Kidney glomerular epithelial cell (primary cell): ENCODE results near the gene ASXL2.
"Not testable (repeated sequence)": the region's sequence is repeated elsewhere in the genome, so short reads cannot be mapped to it uniquely, and the experiment has no call there.

Source experiments
- DNase-seq: peaks from one replicate; lab custom pipeline; 2025; lab: John Stamatoyannopoulos, UW

Gene ASXL2

DNA sequence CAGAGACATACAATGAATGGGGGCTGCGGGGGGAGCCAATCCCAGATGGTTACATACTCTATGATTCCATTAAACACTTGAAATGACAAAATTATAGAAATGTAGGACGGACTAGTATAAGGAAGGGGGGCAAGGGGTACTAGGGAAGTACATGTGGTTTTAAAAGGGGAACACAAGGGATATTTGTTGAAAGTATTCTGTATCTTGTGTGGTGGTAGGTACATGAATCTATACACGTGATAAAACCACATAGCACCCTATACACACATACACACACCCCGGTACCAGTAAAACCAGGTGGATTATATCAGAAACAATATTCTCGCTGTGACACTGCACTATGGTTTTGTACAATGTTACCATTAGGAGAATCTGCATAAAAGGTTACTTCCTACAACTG lies 45.4 kb downstream of the ASXL2 start:
- DNase-seq: no peak

DNA sequence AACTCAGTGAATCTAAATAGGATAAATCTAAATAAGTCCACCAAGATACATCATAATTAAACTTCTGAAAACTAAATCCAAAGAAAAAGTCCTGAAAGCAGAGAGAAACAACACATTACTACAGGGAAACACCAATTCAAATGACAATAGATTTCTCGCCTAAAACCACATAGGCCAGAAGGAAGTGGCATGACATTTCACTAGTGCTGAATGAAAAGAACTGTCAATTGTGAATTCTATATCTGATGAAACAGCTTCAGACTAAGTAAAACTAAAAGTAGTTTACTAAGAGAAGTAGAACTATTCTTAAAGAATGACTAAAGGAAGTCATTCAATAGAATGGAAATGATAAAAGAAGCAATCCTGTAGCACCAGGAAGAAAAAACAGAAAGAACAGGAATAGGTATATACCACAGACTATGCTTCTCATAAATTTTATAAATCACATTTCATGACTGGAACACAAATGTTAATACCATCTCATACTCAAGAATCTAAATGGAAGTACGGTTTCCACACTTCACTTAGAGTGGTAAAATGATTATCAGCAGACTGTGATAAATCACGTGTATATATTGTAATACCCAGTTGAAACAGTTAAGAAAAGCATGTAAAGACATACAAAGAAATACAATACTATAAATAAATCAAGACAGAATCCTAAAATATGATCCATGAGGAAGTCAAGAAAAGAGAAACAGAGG lies 46.4 kb downstream of the ASXL2 start:
- no peak for DNase-seq

DNA sequence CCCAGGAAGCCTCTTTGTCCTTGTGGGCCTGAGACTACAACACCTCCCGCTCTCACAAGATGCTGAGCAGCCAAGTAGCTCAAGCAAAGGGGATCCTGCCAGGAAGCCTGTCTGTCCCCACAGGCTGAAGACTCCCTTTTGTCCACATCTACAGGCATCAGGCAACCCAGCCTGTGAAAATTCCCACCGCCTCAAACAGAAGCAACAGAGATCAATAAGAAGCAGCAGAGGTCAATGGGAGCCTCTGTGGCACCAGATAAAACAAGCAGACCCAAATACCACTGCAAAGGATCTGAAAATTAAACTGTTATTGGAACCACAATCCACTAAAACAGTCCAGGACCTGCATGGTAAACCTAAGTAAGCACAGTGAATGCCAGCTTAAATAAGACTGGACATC lies 48.5 kb downstream of the ASXL2 start:
- no peak for DNase-seq

GRCh38 chr2:25829377-25829704 lies 48.9 kb downstream of the ASXL2 start:
- DNase-seq: no peak

DNA sequence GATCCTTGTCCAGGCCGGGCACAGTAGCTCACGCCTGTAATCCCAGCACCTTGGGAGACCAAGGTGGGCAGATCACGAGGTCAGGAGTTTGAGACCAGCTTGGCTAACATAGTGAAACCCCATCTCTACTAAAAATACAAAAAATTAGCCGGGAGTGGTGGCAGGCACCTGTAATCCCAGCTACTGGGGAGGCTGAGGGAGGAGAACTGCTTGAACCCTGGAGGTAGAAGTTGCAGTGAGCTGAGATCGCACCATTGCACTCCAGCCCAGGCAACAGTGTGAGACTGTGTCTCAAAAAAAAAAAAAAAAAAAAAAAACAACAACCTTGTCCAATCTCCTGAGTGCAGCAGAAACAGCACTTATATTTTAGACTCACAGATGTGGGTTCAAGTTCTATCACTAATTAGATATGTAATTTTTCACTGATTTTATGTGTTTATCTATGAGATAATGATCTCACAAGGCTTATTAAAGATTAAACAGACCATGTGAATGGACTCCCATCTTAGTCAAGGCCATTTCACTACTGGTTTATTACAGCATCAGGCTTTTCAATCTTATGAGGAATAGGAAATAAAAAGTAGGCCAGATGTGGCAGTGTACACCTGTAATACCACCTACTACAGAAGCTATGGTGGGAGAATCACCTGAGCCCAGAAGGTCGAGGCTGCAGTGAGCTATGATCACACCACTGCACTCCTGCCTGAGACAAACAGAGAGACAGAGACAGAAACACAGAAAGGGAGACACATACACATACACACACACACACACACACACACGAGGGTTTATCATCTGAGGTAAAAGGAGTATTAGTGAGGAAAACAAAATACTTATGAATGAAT lies 49.5 kb downstream of the ASXL2 start:
- not testable (repeated sequence) for DNase-seq

GRCh38 chr2:25825238-25825637 lies 53.0 kb downstream of the ASXL2 start:
- DNase-seq: no peak

DNA sequence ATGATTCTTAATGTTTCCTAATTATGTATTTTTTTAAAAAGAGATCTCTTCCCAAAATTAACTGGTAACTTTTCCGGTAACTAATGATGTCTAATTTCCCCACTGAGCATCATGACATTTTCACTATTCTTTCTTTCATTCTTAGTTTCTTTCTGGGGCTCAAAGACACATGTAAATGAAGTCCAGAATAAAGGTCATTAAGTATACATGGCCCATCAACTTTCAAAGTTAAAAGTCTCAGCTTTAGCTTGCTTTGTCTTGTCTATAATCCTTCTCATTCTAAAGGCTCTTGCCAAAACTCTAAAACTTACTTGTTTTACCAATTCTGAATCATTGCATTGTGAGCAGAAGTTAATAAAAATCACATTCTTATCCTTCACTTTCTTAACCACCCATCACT lies 53.6 kb downstream of the ASXL2 start:
- DNase-seq: no peak

GRCh38 chr2:25824216-25824615 lies 54.1 kb downstream of the ASXL2 start:
- DNase-seq: no peak

DNA sequence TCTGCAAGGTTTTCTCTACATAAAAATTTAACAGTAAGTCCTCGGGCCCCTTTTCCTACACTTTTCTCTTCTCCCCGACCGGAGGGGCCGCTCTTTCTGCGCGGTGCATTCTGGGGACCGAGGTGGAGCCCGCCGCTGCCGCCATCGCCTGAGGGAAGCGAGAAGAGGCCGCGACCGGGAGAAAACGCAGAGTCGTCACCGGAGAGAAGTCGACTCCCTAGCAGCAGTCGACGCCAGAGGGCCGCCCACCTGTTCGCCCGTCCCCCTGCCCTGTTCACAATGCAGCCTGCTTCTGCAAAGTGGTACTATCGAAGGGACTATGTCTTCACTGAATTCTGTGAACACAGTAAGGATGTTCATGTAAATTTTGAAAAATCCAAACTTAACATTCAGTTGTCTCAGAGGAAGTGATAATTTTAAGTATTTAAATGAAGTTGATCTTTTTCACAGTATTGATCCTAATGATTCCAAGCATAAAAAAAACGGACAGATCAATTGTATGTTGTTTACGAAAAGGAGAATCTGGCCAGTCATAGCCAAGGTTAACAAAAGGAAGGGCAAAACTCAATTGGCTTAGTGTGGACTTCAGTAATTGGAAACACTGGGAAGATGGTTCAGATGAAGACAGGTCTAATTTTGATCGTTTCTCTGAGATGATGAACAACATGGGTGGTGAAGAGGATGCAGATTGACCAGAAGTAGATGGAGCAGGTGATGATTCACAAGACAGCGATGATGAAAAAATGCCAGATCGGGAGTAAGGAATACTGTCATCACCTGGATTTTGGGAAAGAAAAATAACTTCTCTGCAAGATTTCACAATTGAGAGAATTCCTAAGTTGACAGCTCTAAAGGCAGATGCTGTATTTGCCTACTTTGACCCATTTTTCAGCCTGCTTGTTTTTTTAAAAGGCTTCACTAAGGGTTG lies 55.8 kb downstream of the ASXL2 start:
- DNase-seq: no peak

- DNase-seq: no peak
These were observed 56.8 kb downstream of the ASXL2 start for GRCh38 chr2:25821225-25822056.

GRCh38 chr2:25819597-25820039 lies 58.7 kb downstream of the ASXL2 start:
- DNase-seq: no peak

- DNase-seq: no peak
These were observed 60.7 kb downstream of the ASXL2 start for GRCh38 chr2:25817630-25818029.

DNA sequence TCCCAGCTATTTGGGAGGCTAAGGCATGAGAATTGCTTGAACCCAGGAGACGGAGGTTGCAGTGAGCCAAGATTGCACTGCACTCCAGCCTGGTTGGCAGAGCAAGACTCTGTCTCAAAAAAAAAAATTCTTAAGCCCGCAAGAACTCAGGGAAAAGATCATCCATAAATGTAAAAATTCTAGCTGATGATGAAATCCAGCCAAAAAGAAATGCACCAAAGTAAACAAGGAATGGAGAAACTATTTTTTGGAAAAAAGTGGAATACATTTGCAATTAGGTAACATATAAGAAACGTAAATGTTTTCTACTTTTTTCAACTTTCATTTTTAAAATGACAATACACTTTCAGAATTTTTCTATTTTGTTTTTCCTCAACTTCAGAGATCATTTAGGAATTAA lies 61.3 kb downstream of the ASXL2 start:
- DNase-seq: no peak

DNA sequence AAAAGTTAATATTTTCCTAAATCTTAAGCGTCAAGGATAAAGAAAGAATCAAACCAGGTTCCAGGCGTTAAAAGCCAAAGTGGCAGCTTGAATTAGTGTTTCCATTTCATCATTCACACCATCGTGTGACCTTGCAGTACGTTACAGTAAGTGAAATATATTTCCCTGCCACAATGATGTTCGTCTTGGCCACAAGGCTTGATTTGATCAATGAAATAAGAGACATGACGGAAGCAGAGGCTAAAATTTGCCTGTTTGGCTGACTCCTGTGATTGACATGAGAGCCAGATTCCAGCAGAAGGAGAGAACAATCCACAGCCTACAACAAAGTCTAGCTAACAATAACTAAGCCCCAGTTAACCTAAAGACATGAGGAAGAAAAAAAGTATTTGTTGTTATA lies 62.0 kb downstream of the ASXL2 start:
- no peak for DNase-seq

DNA sequence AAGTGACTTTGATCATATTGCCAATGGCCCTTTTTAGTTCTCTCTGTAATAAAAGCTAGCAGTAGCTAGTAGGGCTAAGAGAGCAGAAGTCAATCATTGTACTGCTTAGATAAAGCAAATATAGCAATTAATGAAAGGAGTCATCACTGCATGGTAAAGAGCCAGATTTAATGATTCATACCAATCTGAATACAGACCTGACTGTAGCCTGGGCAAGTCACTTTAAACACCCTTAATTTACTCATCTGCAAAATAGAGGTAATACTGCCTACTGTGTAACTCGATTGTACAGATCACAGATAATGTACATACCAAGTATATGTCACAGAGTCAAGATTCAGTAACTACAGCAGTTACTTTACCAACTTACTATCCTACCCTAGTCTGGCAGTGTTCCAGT lies 63.6 kb downstream of the ASXL2 start:
- no peak for DNase-seq

DNA sequence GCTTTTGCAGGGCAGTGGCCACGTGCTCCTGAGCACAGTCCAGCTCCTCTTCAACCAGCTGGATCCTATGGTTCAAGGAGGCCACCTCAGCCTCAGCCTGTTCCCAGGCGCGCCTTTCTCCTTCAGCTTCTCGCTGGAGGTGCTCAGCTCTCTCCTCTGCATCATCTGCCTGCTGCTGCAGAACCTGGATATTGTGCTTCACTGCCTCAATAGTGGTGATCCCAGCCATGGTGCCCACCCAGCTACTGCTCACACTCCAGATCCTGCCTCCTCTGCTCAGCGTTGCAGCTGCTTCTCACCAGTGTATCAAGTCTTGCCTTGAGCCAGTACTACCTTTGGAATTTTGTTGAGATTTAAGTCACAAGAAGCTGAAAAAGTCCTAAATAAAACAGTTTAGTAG lies 67.9 kb downstream of the ASXL2 start:
- no peak for DNase-seq

DNA sequence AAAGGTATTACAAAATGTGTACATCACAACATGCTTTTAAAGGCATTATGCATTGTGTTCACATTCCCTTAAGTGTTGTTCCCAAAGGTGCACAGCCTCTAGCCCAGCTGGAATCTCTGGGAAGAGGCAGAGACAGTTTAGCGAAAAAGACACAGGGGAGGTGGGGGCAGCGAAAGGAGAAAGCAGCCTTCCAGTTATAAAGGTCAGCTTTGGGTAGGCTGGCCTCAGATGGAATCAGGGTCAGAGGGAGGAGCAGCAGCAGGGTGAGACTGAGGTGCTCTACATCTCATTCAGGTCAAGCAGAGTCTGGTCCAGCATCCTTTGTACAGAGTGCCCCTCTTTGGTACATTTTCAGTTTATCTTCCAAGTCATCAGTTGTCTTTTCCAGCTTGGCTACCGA lies 68.6 kb downstream of the ASXL2 start:
- DNase-seq: no peak

- no peak for DNase-seq
These were observed 70.3 kb downstream of the ASXL2 start for GRCh38 chr2:25808006-25808383.

- DNase-seq: no peak
These were observed 71.3 kb downstream of the ASXL2 start for GRCh38 chr2:25806941-25807340.

GRCh38 chr2:25805987-25806386 lies 72.3 kb downstream of the ASXL2 start:
- no peak for DNase-seq

DNA sequence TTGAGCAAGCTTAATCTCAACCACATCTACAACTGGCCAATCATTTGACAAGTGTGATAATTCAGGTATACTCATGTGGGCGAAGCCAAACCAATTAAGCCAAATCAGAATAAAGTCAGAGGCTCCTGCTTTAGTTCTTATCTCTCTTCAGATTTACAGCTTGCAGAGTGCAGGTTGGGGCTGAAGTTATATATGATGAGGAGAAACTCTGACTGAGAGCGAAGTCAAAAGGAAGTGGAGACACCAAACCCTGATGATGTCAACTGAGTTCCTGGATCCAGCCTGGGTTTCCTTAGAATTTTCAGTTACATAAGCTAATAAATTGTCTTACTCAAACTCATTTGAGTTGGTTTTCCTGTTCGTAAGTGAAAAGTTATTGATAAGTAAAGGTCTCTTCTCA lies 73.9 kb downstream of the ASXL2 start:
- DNase-seq: no peak

DNA sequence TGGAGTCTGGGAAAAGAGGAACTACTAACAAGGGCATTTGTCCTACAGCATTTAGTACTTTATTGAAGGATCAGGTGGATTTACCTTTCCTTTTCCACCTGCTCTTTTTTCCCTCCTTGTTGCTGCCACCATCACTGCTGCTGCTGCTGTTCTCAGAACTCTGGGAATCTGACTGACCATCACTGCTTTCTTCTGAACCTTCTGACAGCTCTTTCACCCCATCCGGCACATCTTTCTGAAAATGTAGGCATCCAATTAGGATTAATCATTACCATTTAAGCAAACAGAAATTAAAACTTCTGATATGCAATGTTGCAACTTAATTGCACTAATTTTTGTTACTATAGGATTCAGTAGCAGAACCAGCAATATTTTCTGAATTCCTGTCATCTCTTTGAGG lies 79.0 kb downstream of the ASXL2 start:
- no peak for DNase-seq
